A549 treated with AZD9567 at 1 μM for 4 hours (cell line): ENCODE measurements around the gene ANO3. TPM values are rescaled to one million over a fixed set of nuclear protein-coding genes. Genes with fewer than 3 reads are reported as not detected.

Source experiments
- total RNA-seq: library from RNA; stranded (reverse); fragments of 200-300 nt; extraction: Qiagen RNA extraction; gene quantifications from 5 replicates; pipeline ENCODE4 v1.2.3, GENCODE V29; 2022; ENCODE audit not compliant: insufficient read depth

ANO3 gene
- total RNA-seq: 0.02 TPM in 1 of 5 replicates, not detected in the others

DNA sequence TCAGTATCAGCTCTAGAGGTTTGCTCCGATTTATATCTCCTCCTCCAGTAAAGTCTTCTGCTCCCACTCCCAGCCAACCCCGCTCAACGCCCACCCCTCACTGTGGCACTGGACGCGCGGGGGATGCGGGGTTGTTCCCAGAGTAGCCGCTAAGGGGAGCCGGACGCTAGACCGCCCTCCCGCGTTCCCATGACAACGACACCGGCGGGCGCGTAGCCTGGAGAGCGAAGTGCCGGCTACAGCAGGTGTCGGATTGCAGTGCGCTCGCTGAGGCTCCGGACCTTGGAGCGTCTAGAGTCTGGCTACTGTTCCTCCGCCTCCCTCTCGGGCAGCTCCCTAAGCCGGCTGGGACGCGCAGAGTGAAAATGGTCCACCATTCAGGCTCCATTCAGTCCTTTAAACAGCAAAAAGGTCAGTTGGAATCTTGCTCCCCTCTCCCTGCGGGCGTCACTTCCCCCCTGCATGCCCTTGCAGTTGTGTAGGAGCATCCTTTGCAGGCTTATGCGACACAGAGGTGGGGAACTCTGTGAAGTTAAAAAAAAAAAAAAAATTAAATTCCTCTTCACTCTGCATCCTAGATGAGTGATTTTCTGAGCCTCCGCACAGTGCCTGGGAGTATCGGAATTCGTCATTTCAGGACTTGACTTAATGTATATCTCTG lies at the start of gene ANO3:
Gene ANO3, plus strand, starts transcription at position 220 of the 661 bp plus-strand sequence. Its CDS starts 146 bp downstream, at position 366.

DNA sequence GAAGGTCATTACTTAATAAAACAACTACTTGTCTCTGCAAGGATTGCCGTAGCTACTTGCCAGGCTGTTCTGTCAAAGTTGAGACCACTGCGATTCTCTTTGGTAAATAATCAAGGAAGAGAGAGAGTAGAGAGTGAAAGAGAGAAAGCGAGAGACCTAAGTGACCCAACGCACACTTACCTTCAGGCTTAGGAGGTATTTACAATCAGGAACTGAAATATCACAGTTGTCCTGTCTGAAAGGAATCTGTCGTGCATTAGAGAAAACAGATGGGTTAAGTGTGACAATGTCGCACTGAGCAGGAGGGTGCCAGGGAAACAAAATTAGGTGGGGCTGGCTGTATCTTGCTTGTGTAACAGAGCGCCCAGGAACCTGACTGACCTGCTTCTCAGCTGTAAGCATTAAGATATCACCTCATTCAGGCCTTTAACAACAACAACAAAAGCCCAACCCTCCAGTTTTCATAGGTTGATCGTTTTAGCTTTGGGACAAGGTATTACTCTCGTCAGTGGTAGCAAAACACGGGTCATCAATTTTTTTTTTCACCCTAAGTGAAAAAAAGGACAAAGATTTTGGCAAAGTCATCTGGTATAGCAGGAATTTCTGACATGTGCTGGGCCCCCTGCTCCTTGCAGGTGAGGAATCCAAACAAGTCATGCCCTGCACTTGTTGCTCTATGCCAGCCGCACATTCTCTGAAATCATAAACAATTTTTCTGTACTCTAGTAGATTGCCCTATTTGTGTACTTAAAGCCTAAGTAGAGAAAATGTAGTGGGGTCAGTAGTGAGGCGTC lies 240.1 kb downstream of the ANO3 start, which contains the start of gene MUC15:
Gene MUC15, minus strand, starts transcription at position 403 of the 794 bp plus-strand sequence. CDS start 5,169 bp downstream, outside the sequence.

Other genes with a start within 250 kb of the ANO3 start
- gene MUC15, start 240.1 kb downstream of the ANO3 start, total RNA-seq: not detected in 5 replicates